Neural cell (in vitro differentiated cells): Measurements from ENCODE around the gene DNM2.

Experiments used
- EP300 ChIP-seq: fragments of 450-650 bp; conservative IDR thresholded peaks from 2 replicates; pipeline ENCODE4 v1.6.1; 2014; ENCODE audit warnings: antibody characterized with exemption, mild to moderate bottlenecking, moderate library complexity; ENCODE audit not compliant: poor library complexity, severe bottlenecking
- EZH2 ChIP-seq: fragments of 200-600, 300-800 bp; shearing (Covaris generic), sonication (generic); IDR thresholded peaks from 2 replicates; pipeline ENCODE4 v1.6.1; 2014; ENCODE audit warnings: antibody characterized with exemption, low read length, borderline replicate concordance, mild to moderate bottlenecking; ENCODE audit not compliant: insufficient read depth, poor library complexity, severe bottlenecking
- MXI1 ChIP-seq: fragments of 450-650 bp; conservative IDR thresholded peaks from 2 replicates; pipeline ENCODE4 v1.6.1; 2014; ENCODE audit warnings: antibody characterized with exemption, mild to moderate bottlenecking; ENCODE audit not compliant: poor library complexity, severe bottlenecking
- POLR2AphosphoS5 ChIP-seq: IDR thresholded peaks from 2 replicates; pipeline ENCODE4 v1.6.1; 2012
- RAD21 ChIP-seq: fragments of 450-650 bp; conservative IDR thresholded peaks from 2 replicates; pipeline ENCODE4 v1.6.1; 2014; ENCODE audit warnings: antibody characterized with exemption, mild to moderate bottlenecking, moderate library complexity
- TAF1 ChIP-seq: IDR thresholded peaks from 2 replicates; pipeline ENCODE4 v1.6.1; 2012; ENCODE audit warnings: low read depth
- TF ChIP-seq, protein P1 (sequence below): fragments of 450-650 bp; IDR thresholded peaks from 2 replicates; pipeline ENCODE4 v1.5.1; 2014; ENCODE audit warnings: antibody characterized with exemption, mild to moderate bottlenecking, moderate library complexity; ENCODE audit not compliant: poor library complexity, severe bottlenecking

DNA sequence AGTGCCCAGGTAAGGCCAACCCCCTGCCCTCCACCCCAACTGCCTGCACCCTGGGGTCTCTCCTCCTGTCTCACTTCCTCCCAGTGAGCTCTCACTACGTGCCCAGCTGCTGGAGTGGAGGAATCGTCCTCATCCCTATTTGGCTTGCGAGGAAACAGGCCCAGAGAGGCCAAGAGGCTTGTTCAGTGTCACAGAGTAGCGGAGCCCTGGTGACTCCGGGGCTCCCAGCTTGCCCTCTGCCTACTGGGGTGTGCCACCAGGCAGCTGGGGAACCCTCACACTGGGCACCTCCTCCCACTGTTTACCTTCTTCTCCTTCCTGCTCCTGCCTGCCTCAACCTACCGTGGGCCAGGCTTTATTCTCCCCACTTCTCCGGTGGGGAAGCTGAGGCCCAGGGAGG lies 112.5 kb downstream of the DNM2 start:
- TF ChIP-seq, protein P1, sequence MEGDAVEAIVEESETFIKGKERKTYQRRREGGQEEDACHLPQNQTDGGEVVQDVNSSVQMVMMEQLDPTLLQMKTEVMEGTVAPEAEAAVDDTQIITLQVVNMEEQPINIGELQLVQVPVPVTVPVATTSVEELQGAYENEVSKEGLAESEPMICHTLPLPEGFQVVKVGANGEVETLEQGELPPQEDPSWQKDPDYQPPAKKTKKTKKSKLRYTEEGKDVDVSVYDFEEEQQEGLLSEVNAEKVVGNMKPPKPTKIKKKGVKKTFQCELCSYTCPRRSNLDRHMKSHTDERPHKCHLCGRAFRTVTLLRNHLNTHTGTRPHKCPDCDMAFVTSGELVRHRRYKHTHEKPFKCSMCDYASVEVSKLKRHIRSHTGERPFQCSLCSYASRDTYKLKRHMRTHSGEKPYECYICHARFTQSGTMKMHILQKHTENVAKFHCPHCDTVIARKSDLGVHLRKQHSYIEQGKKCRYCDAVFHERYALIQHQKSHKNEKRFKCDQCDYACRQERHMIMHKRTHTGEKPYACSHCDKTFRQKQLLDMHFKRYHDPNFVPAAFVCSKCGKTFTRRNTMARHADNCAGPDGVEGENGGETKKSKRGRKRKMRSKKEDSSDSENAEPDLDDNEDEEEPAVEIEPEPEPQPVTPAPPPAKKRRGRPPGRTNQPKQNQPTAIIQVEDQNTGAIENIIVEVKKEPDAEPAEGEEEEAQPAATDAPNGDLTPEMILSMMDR: no peak
- TF ChIP-seq EZH2 (no peak), MXI1 (no peak), RAD21 (no peak), POLR2AphosphoS5 (no peak), TAF1 (no peak), EP300 (no peak)
